Muscle layer of colon (tissue), 2 donors: Measurements from ENCODE around the gene ARSI.
A peak's percentile ranks its signal among the peaks of the same experiment; 100 is the strongest.

ENCODE experiments used
- H3K27ac ChIP-seq: one replicate; pipeline ENCODE4 v1.7.0; 2013; ENCODE audit warnings: low read depth, mild to moderate bottlenecking, low read length, moderate library complexity
- H3K27me3 ChIP-seq, 2 donors: one replicate each; pipeline ENCODE4 v1.7.0; 2013; ENCODE audit warnings: low read length in 2 of 2, mild to moderate bottlenecking in 2 of 2; ENCODE audit not compliant: insufficient read depth in 2 of 2, control insufficient read depth in 1 of 2
- H3K36me3 ChIP-seq: one replicate; pipeline ENCODE4 v1.7.0; 2013; ENCODE audit warnings: mild to moderate bottlenecking, low read length; ENCODE audit not compliant: insufficient read depth
- H3K4me1 ChIP-seq: one replicate; pipeline ENCODE4 v1.7.0; 2013; ENCODE audit warnings: mild to moderate bottlenecking, low read length; ENCODE audit not compliant: insufficient read depth
- H3K4me3 ChIP-seq, 2 donors: one replicate each; pipeline ENCODE4 v1.7.0; 2013; ENCODE audit warnings: low read length in 2 of 2, low read depth in 1 of 2, mild to moderate bottlenecking in 1 of 2, moderate library complexity in 1 of 2
- H3K9ac ChIP-seq: one replicate; pipeline ENCODE4 v1.7.0; 2013; ENCODE audit warnings: low read length
- H3K9me3 ChIP-seq: one replicate; pipeline ENCODE4 v1.7.0; 2013; ENCODE audit warnings: mild to moderate bottlenecking, low read length
- donor health status: abdominal sarcoma.
- donor health status: Adenocarcinoma of cecum.

The ARSI gene

DNA sequence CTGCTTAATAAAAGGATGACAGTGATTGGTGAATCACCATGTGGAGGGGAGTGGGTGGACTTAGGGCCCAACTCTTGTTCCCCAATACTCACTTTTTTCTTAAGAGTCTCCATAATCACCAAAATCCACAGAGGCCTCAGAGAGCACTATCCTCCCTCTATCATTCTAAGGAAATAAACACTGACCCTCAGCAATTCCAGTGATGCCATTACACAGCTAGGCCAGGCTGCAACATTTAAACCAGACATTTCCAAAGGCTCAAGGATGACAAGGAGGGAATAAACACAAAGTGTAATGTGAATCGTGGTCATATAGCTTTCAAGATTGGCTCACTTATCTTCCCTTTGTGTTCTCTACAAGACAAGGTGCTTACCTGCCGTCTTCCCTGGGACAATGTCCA lies 2.4 kb upstream of the ARSI start:
- H3K27ac ChIP-seq = no peak overlapping the region
- no peaks in the 10 kb centered on the region for H3K36me3 ChIP-seq
- no peak overlapping the region for H3K9ac ChIP-seq
- peaks cover 0 to 12% of the 10 kb centered on the region in 2 donors for H3K27me3 ChIP-seq
- no peak overlapping the region for H3K4me3 ChIP-seq
- H3K4me1 ChIP-seq = peaks cover 27% of the 10 kb centered on the region
- H3K9me3 ChIP-seq = no peaks in the 10 kb centered on the region

DNA sequence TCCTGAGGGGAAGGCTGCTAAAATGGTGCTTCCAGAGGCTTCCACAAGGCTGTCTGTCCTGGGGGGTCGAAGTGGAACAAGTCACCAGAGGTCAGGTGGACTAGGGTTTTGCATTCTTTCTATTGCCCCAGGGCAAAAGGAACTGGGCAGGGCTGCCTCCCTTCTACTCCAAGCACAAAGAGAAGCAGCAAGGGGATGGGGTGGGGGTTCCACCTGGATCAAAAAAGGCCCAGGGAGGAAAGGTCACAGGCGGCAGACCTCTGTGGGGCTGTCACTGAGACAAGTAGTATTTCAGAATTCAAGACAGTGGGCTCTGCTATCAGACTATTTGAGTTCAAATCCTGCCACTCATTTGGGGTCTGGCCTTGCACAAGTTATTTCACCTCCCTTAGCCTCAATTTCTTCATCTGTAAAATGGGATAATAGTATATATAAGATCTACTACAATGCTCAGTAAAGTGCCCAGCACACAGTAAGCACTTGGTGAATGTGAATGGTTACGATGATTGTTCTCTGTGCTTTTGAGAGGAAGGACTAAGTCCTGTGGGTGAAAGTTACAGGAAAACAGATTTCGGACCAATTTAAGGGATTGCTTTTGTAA lies 1.9 kb upstream of the ARSI start:
- H3K9ac ChIP-seq = no peak overlapping the region
- no peak overlapping the region for H3K4me3 ChIP-seq
- H3K4me1 ChIP-seq = peaks cover 32% of the 10 kb centered on the region
- no peaks in the 10 kb centered on the region for H3K36me3 ChIP-seq
- peaks cover 0 to 12% of the 10 kb centered on the region in 2 donors for H3K27me3 ChIP-seq
- no peak overlapping the region for H3K27ac ChIP-seq
- H3K9me3 ChIP-seq = no peaks in the 10 kb centered on the region

DNA sequence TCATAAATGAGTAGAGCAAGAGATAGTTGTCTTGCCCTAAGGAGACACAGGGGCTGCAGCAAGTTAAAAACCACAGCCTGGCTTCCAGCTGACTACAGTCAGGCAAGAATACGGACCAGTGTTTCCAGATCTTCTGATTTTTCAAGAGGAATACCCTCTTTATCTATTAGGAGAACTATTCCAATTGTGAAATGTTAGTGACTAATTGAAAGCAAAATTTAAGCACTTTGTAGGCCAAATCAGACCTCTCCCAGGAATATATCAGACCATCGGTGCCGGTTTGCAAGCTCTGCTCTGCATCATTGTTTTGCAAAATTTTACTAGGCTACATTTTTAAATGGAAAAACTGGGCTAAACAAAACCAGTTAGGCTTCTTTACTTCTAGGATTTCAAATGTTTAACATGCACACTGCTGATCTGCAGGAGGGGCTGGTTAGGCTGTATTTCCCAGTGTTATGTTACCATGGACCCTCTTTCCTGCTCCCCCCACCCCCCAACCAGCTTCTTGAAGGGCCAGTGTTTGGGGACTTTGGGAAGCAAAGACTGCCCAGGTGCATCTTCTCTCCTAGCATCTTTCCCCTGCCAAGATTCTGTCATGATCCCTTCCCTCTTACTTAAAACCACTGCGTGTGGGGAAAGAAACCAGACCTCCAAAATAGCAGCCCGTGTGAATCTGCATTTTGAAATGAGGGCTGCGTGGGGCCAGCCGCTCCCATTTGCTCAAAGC lies 1.1 kb upstream of the ARSI start:
- H3K27me3 ChIP-seq = peaks cover 0 to 12% of the 10 kb centered on the region in 2 donors
- no peak overlapping the region for H3K4me3 ChIP-seq
- H3K4me1 ChIP-seq = peaks cover 39% of the 10 kb centered on the region
- no peaks in the 10 kb centered on the region for H3K9me3 ChIP-seq
- no peak overlapping the region for H3K9ac ChIP-seq
- no peaks in the 10 kb centered on the region for H3K36me3 ChIP-seq
- peak overlapping the region; percentile 19 for H3K27ac ChIP-seq

DNA sequence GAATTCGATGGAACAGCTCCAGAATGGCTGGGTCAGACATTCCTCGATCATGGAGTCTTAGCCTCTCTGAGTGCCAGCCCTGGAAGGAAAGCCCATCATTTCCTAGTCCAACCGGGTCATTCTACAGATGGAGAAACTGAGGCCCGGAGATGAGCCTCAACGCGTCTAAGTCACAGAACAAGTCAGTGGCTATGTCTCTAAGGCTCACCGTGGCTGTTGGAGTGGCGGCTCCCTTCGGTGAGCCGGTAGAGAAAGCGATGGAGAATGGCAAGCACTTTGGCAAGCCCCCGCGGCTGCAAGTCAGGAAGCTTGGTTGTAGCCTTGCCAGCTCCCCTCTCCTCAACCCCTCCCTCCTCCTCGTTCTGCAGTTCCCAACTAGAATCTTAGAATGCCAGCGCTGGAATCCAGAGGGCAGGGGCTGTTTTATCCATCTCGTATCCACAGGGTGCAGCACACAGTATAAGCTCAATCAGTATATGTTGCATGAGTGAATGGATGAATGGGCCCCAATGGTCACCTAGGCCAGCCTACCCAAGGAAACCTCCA lies 438 bp upstream of the ARSI start:
- peaks cover 45% of the 10 kb centered on the region for H3K4me1 ChIP-seq
- H3K36me3 ChIP-seq = no peaks in the 10 kb centered on the region
- H3K9me3 ChIP-seq = no peaks in the 10 kb centered on the region
- peak overlapping the region; percentile 19 for H3K27ac ChIP-seq
- H3K27me3 ChIP-seq = peaks cover 0 to 12% of the 10 kb centered on the region in 2 donors
- H3K4me3 ChIP-seq = no peak overlapping the region
- H3K9ac ChIP-seq = no peak overlapping the region

DNA sequence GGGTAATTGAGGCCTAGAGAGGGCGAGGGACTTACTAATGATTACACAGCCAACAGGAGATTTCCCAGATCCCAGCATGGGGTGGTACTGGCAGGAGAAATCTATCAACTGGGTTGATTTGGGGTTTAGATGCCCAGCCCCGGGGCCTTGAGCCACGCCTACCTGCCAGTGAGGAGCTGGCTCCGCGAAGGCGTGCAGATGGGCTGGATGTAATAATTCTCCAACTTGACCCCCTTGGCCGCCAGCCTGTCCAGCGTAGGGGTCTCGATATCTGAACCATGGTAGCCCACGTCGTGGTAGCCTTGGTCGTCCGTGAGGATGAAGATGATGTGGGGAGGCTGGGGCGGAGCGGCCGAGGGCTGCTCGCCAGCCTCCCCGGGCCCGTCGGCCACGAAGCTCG lies 804 bp downstream of the ARSI start:
- no peak overlapping the region for H3K27ac ChIP-seq
- no peaks in the 10 kb centered on the region for H3K36me3 ChIP-seq
- peaks cover 45% of the 10 kb centered on the region for H3K4me1 ChIP-seq
- H3K9me3 ChIP-seq = no peaks in the 10 kb centered on the region
- peak overlapping the region in 1 of 2 donors; percentile 44 for H3K4me3 ChIP-seq
- H3K9ac ChIP-seq = no peak overlapping the region
- peaks cover 0 to 12% of the 10 kb centered on the region in 2 donors for H3K27me3 ChIP-seq

DNA sequence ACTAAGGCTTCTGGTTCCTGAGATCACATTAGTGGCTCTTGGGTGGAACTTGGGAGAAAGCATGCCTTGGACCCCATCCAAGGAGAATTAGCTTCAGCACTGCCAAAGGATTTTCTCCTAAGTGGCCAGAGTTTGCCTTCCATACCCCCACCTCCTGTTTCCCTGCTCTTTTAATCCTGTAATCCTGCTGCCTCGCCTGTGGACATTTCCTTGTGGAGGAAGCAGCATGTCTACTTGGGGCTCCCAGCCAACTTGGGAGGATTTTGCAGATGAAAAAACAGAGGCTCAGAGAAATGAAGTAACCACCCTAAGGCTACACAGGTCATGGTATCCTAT lies 1.6 kb downstream of the ARSI start:
- Histone ChIP-seq H3K4me1 (peaks cover 45% of the 10 kb centered on the region), H3K36me3 (no peaks in the 10 kb centered on the region), H3K27ac (peak overlapping the region; percentile 27), H3K9me3 (no peaks in the 10 kb centered on the region), H3K27me3 (peaks cover 0 to 12% of the 10 kb centered on the region in 2 donors), H3K4me3 (no peak overlapping the region), H3K9ac (no peak overlapping the region)

DNA sequence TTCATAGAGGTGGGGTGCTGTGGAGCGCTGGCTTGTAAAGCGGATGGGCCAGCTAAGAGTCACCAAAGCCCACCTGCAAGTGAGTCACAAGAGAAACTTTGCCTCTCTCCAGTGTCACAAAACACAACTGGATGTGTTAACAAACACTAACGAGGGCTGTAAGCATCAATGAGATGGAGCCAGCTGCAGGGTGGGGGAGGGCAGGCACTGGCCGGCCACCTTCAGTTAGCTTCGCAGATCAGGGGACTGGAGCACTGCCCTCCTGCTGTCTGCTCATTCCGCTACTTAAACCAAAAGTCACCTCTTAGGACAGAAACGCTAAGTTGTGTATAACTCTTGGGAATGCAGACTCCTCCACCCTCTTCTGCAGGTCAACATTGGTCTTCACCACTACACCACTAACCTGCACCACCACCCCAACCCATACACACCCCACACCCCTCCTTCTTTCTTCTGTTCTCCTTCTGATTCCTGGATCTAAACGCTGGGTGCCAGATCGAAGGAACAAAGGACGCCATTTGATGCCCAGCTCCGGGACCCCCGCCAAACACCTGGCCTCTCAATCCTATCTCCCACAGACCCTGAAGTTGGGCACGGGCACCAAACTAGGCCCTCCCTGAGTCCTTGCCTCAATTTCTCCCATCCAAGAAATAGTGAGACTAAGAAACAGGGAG lies 2.1 kb downstream of the ARSI start:
- Histone ChIP-seq H3K27ac (peak overlapping the region; percentile 27), H3K4me3 (no peak overlapping the region), H3K9ac (no peak overlapping the region), H3K27me3 (peaks cover 0 to 12% of the 10 kb centered on the region in 2 donors), H3K4me1 (peaks cover 45% of the 10 kb centered on the region), H3K9me3 (no peaks in the 10 kb centered on the region), H3K36me3 (no peaks in the 10 kb centered on the region)

DNA sequence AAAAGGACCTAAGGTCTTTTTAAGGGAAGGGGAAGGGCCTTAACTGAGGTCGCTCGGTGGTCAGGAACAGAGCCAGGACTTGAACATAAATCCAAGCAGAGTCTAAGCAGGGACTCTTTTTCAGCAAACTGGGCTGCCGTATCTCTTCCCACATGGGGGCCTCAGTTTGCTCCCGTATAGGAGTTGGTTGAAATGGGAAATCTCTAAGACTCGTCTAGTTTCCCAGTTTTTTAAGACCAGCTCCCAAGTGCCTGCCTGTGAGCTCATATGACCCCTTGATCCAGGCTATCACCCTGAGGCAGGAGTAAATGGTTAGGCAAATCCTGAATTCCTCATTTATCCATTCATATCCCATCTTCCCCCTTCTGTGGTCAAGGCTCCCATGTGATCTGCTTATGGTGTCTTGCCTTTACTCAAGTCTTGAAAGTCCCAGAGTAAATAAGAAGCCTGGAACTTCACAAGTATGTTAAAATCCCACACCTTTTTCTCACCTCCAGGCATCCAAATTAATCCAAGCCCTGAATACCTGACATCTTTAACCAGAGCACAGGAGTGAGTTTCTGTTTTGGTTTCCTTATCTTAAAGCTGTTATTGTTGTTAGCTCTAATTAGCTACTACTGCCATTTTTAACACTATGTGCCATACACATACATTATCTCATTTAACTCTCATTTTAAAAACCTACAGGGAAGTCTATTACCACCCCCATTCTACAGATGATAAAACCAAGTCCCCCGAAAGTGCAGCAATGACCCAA lies 3.0 kb downstream of the ARSI start:
- Histone ChIP-seq H3K27ac (no peak overlapping the region), H3K9me3 (no peaks in the 10 kb centered on the region), H3K9ac (no peak overlapping the region)

DNA sequence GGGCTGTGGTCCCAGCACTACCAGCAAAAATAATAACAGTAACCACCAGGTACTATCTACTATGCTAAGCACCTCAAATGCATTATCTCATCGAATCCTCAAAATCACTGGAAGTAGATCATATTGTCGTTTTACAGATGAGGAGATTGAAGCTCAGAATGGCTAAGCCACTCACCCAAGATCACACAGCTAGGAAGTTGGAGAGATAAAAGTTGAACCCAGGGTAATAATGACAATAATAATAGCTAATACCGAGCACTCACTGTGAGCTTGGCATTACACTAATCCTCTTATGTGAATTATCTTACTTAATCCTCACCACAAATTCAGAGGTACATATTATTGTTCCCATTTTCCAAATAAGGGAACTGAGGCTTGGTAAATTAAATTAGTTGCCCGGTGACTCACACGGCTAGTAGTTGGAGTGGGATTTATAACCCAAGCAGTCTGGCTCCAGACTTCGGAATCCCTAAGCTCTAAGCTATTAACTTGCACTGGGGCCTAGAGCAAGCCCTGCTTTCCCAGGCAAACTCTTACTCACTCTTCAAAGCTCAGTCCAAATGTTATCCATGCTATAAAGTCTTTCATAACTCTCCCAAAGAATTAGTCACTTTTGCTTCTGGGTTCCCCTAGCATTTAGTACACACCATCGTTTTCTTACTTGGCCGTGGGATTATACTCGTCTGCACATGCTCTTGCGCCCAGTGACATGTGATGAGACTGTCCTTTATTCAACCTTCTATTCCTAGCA lies 3.8 kb downstream of the ARSI start:
- H3K9ac ChIP-seq = no peak overlapping the region
- peaks cover 38% of the 10 kb centered on the region for H3K4me1 ChIP-seq

More for the DNA sequence above, 3.0 kb downstream of the ARSI start:
- Histone ChIP-seq H3K4me1 (peaks cover 45% of the 10 kb centered on the region), H3K4me3 (no peak overlapping the region), H3K36me3 (no peaks in the 10 kb centered on the region), H3K27me3 (peaks cover 0 to 12% of the 10 kb centered on the region in 2 donors)

DNA sequence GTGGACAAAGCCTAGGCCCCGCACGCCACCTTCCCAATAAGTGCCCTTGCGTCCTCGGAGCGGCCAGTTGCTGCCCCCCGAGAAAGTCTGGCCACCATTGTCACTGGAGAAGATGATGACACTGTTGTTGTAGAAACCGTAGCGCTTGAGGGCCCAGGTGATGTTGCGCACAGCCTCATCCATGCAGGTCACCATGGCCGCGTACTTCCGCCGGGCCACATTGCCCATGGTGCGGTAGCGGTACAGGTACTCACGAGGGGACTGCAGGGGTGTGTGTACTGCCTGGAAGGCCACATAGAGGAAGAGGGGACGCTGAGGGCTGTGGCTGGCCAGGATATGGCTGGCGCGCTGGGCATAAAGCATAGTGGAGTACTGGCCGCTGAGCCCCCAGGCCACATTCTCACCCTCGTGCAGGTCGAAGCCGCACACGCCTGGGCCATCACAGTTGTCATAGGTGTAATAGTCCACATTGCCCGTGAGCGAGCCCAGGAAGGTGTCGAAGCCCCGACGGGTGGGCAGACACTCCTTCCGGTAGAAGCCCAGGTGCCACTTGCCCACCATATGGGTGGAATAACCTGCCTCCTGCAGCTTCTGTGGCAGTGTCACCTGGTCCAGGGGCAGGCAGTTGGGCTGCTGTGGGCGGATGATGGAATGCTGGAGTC lies 4.6 kb downstream of the ARSI start:
- no peaks in the 10 kb centered on the region for H3K9me3 ChIP-seq
- H3K9ac ChIP-seq = no peak overlapping the region
- no peak overlapping the region for H3K4me3 ChIP-seq
- H3K27me3 ChIP-seq = peaks cover 0 to 12% of the 10 kb centered on the region in 2 donors
- H3K4me1 ChIP-seq = peaks cover 31% of the 10 kb centered on the region
- H3K27ac ChIP-seq = no peak overlapping the region
- no peaks in the 10 kb centered on the region for H3K36me3 ChIP-seq

More for the DNA sequence above, 3.8 kb downstream of the ARSI start:
- no peaks in the 10 kb centered on the region for H3K9me3 ChIP-seq
- no peak overlapping the region for H3K27ac ChIP-seq
- no peak overlapping the region for H3K4me3 ChIP-seq
- no peaks in the 10 kb centered on the region for H3K36me3 ChIP-seq
- H3K27me3 ChIP-seq = peaks cover 0 to 12% of the 10 kb centered on the region in 2 donors
